GM21423 (cell line): Measurements from ENCODE around the gene PSAP.

Experiments
- ATAC-seq: cut with Tn5 transposase; IDR thresholded peaks from one replicate; pipeline ENCODE4 v1.9.1; 2021; ENCODE audit warnings: mild to moderate bottlenecking, moderate library complexity; ENCODE audit not compliant: unreplicated experiment

The PSAP gene

DNA sequence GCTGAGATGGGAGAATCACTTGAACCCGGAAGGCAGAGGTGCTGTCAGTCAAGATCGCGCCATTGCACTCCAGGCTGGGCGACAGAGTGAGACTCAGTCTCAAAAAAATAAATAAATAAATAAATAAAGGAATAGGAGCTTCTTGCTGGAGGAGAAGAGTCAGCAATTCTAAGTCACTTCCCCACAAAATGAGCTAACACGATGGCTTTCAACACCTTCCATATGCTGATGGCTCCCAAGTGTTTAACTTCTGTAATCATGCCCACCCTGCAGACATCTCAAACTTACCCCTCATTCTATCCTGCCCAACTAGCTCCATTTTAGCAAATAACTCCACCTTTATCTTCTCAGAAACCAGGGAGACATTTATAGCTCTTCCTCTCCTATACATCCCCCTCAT lies 21.2 kb downstream of the PSAP start:
- ATAC-seq: no peak

DNA sequence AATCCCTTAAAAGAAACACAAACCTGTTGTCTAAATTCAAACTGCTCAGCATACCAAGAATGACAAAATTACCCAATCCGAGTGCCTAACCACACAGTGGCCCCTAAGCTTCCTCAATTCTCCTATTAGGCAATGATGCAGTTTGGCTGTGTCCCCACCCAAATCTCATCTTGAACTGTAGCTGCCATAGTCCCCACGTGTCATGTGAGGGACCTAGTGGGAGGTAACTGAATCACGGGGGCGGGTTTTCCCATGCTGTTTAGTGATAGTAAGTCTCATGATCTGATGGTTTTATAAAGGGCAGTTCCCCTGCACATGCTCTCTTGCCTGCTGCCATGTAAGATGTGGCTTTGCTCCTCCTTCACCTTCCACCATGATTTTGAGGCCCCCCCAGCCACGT lies 21.9 kb downstream of the PSAP start:
- no peak for ATAC-seq

DNA sequence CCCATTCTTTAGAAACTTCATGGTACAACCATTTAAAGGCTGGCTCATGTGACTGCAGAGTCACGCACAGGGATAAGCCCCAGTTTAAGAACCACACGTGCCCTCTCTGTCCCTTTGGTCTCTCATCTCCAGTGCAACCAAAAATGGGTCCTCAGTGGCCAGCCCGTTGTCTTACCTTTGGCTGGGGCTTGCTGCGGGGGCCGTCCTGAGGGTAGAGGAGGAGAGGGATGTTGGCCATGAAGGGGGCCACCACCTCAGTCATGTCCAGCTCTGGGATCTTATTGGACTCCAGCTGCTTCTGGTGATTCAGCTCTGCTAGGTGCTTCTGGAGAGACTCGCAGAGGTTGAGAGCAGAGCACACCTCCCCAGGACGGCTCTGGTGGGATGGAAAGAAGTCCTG lies 22.3 kb downstream of the PSAP start:
- ATAC-seq: no peak

DNA sequence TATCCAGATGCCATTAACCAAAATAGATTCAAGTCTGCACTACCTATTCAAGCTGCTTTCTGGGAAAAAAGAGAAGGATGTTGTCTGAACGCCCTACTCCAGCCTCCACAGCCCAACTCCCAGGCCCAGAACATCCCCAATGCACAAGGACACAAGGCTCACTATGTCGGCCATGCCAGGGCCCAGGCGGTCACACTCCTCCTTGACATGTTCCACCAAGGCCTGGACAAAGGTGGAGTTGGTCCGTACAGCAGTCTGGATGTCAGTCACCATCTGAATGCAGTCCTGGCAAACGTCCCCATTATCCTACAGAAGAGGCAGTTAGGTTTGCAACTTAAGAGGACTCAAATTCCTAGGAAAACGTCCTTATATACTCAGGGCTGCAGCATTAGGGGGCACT lies 23.2 kb downstream of the PSAP start:
- no peak for ATAC-seq

DNA sequence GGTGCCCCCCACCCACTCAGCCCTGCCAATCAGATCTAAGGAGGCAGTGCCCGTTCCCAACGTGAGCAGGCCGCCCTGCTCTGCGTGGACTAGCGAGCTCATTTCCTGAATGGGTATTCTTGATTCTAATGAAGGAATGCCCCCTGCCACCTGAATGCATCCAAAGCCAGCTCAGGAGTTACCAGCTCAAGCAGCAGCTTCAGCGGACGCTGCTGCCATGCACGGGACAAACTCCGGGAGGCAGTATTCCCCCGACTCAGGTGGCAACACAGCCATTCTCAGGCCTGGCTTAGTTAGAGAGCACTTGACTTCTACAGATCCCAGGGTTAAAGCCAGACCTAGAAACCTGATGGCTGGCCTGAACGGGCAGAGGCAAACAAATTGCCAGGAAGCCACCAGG lies 25.8 kb downstream of the PSAP start:
- ATAC-seq: no peak

DNA sequence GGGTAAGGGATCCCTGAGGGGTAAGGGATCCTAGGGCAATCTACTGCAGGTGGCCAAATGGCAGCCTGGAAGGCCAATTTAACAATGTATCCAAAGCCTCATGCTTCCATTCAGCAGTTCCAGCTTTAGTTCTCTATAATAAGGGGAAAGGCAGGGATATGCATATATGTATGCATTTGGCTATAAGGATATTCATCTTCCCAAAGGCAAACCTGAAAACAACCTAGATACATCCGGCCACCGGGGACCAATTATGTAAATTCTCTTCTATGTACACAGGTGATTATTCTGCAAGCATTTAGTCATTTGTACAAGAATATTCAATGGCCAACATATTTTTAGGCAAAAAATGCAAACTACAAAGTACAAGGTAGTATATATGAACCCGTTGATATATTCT lies 26.7 kb downstream of the PSAP start:
- ATAC-seq: no peak

DNA sequence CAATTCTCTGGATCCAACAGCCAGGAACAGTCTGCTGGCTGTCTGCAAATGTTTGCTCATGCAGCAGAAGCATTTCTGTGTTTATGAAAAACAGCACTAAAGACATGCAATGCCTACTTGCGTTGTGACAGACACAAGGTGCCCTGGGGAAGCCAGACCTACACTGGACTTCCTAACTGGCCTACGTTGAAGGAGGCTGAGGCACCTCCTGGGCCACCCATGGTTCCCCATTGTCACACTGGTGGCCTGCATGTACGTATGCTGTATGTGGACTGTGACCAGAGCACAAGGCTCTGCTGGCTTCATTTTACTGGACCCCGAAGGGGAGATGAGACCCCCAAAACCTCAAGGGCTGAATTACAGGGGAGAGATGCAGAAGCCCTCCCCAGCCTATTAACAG lies 27.7 kb downstream of the PSAP start:
- ATAC-seq: no peak

DNA sequence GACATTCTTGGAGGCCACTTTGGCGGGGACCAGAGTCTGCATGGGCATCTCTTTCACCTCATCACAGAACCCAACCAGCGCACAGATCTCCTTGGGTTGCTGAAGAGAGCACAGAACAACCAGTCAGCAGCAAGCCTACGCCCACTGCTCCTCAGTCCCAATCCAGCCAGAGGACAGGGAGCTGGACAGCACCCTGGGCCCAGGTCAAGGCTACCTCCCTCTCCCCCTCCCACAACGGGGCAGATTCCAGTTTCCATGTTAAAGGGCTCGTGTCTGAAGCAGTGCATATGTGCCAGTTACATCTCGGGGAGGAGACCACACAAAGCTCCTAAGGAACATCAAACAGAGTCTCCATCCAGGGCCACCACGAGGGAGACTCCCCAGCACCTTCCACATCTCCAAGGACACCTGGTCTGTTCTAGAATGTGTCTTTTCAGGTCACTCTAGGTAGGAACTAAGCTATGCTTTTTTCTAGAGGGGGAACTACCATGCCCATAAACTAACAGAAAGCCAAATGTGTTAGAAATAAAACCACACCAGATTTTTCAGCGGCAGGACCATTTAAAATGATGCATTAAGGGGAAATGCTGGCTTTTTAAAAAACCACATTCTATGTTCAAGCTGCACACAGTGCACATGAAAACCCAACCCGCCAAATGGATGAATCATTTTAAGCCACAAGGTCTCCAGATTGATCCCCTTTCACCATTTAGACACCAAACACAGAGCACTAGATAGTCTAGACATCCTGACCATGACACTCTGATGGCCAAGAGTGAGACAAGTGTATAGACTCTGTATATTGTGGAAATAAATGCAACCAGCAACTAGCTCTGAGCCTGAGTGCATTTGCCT lies 28.9 kb downstream of the PSAP start:
- ATAC-seq: no peak

DNA sequence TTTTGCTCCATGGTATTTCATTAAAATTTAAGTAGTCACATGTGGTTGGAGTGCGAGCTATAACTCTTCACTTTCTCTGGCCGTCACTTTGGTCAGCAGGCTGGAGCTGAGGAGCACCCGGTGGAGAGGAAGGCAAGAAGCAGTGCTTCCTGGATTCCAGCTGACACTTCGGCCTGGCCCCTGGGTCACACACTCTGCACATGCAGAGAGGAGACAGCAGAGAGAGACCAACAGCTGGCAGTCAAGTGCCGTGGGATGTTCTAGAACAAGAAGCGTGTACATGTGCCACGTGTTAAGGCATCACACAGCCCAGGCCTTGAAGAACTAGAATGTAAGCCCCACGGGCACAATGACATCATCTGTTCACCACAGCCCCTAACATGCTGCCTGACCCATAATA lies 30.1 kb downstream of the PSAP start:
- ATAC-seq: no peak

DNA sequence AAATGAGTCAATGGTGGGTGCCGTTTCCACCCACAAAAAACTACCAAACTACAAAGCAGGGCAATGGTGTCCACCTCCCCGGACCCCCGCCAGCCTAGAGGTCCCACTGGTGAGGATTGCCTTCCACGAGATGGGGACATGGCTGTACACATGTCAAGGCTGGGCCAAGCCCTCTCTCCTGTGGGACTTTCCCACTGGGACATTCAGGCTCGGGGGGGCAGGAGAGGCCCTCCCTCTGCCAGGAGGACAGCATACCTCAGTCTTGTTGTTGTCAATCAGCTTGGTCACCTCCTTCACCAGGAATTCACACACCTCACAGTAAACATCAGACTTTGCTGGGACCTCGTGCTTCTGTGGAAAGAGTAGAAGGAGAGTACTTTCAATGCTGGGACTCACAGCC lies 31.1 kb downstream of the PSAP start:
- no peak for ATAC-seq

DNA sequence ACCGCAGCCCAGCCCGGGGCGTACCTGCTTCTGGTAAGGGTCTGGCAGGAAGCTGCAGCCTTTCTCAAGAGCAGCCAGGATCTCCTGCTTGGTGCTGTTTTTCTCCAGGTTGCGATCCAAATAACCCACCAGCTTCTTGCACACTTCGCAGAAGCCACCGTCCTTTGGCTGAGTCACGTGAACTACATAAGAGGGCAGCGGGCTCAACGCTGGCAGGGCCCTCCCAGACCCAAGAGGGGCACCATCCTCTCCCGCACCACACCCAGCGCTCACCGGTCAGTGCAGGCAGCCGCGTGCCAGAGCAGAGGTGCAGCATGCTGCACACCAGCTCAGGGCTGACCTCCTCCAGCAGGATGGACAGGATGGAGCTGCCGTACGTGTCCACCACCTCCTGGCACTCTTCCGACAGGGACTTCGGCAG lies 31.6 kb downstream of the PSAP start:
- ATAC-seq: no peak

DNA sequence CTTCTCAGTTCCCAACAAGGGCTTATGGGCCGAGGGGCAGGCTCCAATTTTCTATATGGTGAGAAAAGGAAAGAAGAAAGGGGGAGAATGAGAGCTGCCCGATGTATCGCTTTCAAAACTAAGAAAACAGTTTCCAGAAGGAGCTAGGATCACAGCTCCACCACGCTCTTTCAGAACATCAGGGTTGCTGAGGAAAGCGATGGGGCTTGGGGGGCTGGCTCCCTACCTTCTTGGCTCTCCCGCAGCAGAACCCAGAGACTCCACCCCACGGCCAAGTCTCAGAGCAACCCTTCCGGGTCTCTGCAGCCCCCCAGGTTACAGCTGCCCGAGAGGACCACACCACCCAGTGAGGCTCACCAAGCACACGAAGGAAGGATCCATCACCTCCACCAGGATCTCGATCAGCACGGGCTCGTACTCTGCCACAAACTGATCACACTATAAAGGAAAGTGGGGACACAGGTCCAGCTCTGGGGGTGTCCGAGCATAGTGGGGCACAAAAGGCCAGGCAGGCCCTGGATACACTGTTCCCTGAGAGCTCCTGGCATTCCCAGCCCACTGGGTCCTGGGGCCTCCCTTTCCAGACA lies 32.3 kb downstream of the PSAP start:
- ATAC-seq: no peak

DNA sequence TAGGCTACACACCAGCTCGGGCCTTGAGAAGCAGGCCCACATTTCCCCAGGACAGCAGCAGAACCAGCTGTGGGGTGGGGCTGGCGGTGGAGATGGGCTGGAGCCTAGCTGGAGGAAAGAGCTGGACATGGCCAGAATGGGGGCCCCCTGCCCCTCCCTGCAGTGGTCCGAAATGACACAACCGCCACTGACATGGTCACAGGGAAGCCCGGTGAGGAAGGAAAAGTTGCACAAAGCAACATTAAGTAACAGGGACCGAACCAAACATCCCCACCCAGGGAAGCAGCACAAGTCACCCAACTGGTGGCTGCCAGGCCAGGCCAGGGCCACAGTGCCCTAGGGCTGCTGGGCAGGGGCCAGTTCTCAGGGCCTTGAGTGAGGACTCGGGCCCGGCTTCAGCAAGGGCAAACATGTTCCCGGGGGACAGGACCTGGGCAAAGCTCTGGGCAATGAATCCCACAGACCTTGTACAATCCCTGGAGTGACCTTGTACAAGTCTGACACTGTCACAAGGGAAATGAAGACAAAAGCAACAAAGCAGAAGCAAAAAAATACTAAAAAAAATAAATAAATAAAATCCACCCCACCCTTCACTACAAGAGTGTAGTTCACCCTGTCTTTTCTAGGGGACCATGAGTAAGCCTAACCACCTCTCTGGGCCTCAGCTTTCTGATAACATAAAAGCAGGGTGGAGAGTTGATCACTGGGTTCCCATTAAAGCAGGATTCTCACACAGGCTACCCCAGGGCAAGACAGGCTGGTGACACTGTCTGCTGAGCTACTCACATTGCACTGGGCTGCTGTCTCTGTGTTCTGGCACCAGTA lies 33.0 kb downstream of the PSAP start:
- no peak for ATAC-seq

DNA sequence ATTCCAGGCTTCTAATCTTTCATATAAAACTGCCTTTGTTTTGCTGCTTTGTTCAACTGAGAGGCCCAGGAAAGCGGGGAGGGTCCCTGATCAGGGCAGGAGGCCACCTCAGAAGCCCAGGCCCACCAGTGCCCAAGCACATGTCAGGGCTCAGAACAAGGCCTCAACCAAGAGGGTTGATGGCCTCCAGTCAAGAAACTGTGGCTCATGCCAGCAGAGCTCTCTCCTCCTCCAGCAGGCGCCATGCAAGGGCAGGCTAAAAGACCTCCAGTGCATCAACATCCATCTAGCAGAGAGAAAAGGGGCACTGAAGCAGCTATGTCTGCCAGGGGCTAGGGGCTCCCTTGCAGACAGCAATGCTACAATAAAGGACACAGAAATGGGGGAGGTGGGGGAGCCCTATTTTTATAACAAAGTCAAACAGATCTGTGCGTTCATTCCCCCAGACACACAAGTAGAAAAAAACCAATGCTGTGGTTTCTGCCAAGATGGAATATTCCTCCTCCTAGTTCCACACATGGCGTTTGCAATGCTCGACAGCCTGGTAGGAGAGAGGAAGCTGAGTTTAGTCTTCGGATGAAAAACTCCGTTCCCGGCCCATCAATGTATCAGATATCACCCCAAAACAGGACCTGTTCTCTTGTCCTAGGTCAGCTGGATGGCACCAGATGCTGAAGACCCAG lies 34.0 kb downstream of the PSAP start:
- ATAC-seq: no peak

DNA sequence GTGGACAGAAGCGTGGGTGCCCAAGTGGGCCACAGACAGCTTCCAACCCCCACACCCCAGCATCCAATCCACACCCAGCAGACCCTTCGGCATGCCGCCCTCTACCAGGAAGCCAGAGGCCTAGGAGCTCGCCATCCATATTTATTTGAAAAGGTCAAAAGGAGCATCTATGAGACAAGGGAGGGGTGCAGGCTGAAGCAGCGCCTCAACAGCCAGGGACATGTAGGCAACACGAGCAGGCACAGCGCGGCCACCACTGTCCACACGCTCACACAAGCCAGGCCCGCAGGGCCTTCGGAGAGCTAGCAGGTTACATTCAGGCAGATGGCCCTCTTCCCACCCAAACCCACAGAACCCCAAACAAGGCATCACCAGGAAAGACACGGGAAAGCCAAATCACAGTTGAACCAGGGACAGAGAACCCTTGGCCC lies 34.6 kb downstream of the PSAP start:
- no peak for ATAC-seq

DNA sequence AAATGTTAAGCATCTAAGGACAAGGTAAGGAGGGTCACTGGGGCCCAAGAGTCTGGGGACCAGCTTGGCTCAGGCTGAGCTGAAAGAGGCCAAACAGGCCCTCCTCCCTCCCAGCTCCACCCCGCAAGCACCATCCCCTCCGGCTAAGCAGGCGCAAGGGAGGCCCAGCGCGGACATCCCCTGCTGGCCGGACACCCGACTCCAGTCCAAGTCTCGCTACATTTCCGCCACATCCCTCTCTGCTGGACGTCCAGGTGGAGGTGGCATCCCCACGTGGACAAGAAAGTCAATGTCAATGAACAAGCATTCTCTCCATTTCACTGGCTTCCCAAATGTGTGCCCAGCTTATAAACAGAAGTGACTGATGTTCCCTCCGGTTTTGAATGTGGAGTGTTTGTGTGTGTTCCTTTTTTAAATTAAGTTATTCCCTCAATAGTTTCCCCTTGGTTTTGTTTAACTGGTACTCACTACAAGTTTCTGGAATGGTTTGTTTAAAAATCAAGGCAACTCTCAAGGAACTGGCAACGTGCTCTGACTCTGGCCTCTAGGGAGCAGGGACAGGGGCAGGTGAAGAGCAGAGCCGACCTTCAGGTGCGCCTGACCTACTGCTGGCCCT lies 35.4 kb downstream of the PSAP start:
- ATAC-seq: no peak

DNA sequence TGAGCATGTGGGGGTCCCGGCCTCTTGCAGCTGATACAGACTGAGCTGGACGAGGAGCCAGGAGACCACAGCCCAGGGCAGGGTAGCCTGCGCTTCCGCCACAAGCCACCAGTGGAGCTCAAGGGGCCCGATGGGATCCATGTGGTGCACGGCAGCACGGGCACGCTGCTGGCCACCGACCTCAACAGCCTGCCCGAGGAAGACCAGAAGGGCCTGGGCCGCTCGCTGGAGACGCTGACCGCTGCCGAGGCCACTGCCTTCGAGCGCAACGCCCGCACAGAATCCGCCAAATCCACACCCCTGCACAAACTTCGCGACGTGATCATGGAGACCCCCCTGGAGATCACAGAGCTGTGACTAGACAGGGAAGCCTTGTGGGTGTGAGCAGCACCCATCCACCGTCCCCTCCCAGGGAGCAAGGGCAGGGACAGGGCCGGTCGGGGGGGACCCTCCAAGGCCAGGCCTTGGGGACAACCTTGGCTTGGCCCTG lies 36.1 kb downstream of the PSAP start:
- no peak for ATAC-seq

DNA sequence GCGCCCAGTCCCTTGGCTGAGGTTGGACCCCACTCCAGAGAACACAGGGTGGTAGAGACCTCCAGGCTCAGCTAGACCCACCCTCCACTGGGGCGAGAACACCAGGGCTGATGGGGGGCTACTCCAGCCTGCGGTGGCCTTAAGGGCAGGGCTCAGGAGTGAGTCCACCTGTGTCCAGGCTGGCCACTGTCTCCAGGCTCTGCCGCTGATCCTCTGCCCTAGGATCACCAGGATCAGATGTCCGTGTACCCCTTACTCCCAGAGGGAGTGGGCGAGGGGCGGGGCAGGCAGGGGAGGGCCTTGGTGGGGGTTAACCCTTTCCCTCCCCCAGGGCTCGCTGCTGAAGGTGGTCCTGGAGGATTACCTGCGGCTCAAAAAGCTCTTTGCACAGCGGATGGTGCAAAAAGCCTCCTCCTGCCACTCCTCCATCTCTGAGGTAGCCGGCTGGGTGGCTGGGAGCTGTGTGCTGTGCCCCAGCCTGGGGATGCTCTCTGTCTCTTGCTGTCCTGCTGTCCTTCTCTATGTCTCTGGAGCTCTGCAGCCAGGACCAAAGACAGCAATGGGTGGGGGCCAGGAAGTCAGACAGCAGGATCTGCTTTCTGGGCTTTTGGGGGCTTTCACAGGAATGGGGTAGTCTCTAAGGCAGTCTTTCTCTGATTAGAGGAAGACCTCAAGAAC lies 38.0 kb downstream of the PSAP start:
- ATAC-seq: no peak

DNA sequence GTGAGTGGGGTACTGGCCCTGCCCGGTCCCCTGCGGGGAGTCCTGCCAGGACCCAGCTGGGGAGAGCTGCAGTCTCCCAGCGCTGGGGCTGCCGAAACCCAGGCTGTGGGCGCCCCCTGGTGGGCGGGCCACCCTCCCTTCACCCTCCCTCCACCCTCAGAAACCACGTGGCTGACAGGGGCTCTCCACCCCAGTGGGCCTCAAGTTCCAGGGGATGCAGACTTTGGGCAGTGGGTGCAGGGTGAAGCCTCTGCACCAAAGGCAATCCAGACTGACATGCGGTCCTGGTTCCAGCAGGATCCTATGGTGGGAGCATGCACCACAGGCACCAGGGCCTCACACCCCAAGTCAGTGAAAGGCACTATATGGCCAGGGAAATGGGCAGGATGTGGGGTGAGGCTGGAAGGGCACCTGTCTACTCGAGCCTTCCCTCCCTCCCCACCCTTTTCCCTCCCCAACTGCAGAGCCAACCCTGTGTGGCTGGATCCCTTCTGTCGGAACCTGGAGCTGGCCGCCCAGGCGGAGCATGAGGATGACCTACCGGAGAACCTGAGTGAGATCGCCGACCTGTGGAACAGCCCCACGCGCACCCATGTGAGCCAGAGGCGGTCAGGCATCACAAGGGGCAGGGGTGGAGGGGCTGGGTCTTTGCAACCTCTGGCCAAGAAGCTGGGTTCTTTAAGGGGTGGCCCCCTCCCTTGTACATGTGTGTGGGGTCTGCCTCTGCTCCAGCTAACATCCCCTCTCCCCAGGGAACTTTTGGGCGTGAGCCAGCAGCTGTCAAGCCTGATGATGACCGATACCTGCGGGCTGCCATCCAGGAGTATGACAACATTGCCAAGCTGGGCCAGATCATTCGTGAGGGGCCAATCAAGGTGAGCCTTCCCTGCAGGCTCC lies 38.8 kb downstream of the PSAP start:
- no peak for ATAC-seq
